HepG2 (cell line): ENCODE results near the gene KLHDC4. TPM values are rescaled to one million over a fixed set of nuclear protein-coding genes. Genes with fewer than 3 reads are reported as not detected.

Experiments
- ETV5 ChIP-seq: IDR thresholded peaks from 2 replicates; pipeline ENCODE4 v1.6.1; 2018; ENCODE audit warnings: missing biosample characterization, missing genetic modification reagents, inconsistent platforms, borderline replicate concordance
- FOXA3 ChIP-seq: IDR thresholded peaks from 2 replicates; pipeline ENCODE4 v1.6.1; 2016; ENCODE audit warnings: missing genetic modification reagents, missing compliant biosample characterization
- HHEX ChIP-seq: IDR thresholded peaks from 2 replicates; pipeline ENCODE4 v1.6.1; 2016; ENCODE audit warnings: control low read depth
- HNRNPUL1 ChIP-seq: fragments of 200-400 bp; formaldehyde crosslinking; IDR thresholded peaks from 2 replicates; pipeline ENCODE4 v1.6.1; 2017; ENCODE audit warnings: low read depth, mild to moderate bottlenecking, low read length, moderate library complexity
- MAZ ChIP-seq, 2 experiments: sonication (generic) in 1 of 2; formaldehyde crosslinking in 1 of 2; IDR thresholded peaks; 2 replicates each; pipeline versions ENCODE4 v1.5.0 to v1.6.1; 2012 to 2020; ENCODE audit warnings: low read depth in 2 of 2, mild to moderate bottlenecking in 2 of 2, borderline replicate concordance in 1 of 2, improper control_type of control experiment in 1 of 2, low read length in 1 of 2, missing genetic modification reagents in 1 of 2, moderate library complexity in 1 of 2
- MIER3 ChIP-seq: IDR thresholded peaks from 2 replicates; pipeline ENCODE4 v1.6.1; 2016; ENCODE audit warnings: missing compliant biosample characterization, borderline replicate concordance
- NR2C2 ChIP-seq: sonication (generic); formaldehyde crosslinking; IDR thresholded peaks from 2 replicates; pipeline ENCODE4 v1.4.0; 2020; ENCODE audit warnings: missing genetic modification reagents, mild to moderate bottlenecking, moderate library complexity, borderline replicate concordance
- RXRA ChIP-seq: sonication (generic); formaldehyde crosslinking; IDR thresholded peaks from 2 replicates; pipeline ENCODE4 v1.5.1; 2020; ENCODE audit warnings: missing genetic modification reagents
- RXRB ChIP-seq: IDR thresholded peaks from 2 replicates; pipeline ENCODE4 v1.6.1; 2016; ENCODE audit warnings: borderline replicate concordance, missing genetic modification reagents, missing compliant biosample characterization
- SAP130 ChIP-seq: IDR thresholded peaks from 2 replicates; pipeline ENCODE4 v1.6.1; 2016; ENCODE audit warnings: low read depth
- ZKSCAN8 ChIP-seq: IDR thresholded peaks from 2 replicates; pipeline ENCODE4 v1.6.1; 2016; ENCODE audit warnings: borderline replicate concordance, missing genetic modification reagents, missing compliant biosample characterization
- ZNF24 ChIP-seq: fragments of 450-650 bp; IDR thresholded peaks from 2 replicates; pipeline ENCODE4 v1.6.1; 2017; ENCODE audit warnings: antibody characterized with exemption, mild to moderate bottlenecking
- ZNF496 ChIP-seq: sonication (generic); formaldehyde crosslinking; IDR thresholded peaks from 2 replicates; pipeline ENCODE4 v1.8.1; 2023; ENCODE audit warnings: mild to moderate bottlenecking, moderate library complexity, missing genetic modification reagents; ENCODE audit not compliant: insufficient replicate concordance
- ZNF510 ChIP-seq: sonication (generic); formaldehyde crosslinking; IDR thresholded peaks from 2 replicates; pipeline ENCODE4 v1.4.0; 2020; ENCODE audit warnings: low read depth, mild to moderate bottlenecking, missing genetic modification reagents
- ZNF775 ChIP-seq: sonication (generic); formaldehyde crosslinking; IDR thresholded peaks from 2 replicates; pipeline ENCODE4 v1.4.0; 2020; ENCODE audit warnings: missing genetic modification reagents, mild to moderate bottlenecking, moderate library complexity, borderline replicate concordance
- polyA plus RNA-seq, 8 experiments: library from polyadenylated mRNA; depleted of rRNA in 3 of 8; stranded (reverse) in 7 of 8; unstranded in 1 of 8; fragments of >200 nt; fragmentation: Illumina TruSeq in 4 of 8; extraction: Trizol in 4 of 8; gene quantifications; 2 replicates each; pipeline versions ENCODE4 v1.2.1 to v1.2.3, GENCODE V29; 2011 to 2016; ENCODE audit warnings: low read depth in 4 of 8, missing spikeins in 1 of 8, mixed read lengths in 1 of 8; ENCODE audit not compliant: insufficient read depth in 1 of 8
- total RNA-seq, 5 experiments: library from RNA; depleted of rRNA; stranded (reverse); fragments of >200 nt; fragmentation: Illumina TruSeq; extraction: Trizol; gene quantifications; 2 replicates each; pipeline ENCODE4 v1.2.3, GENCODE V29; 2016; ENCODE audit warnings: low read depth in 1 of 5
- TF ChIP-seq, protein P1 (sequence below): sonication (generic); formaldehyde crosslinking; IDR thresholded peaks from 2 replicates; pipeline ENCODE4 v1.5.0; 2020; ENCODE audit warnings: mild to moderate bottlenecking, missing genetic modification reagents, borderline replicate concordance
- TF ChIP-seq, protein P2 (sequence below): sonication (generic); formaldehyde crosslinking; IDR thresholded peaks from 2 replicates; pipeline ENCODE4 v1.5.1; 2020; ENCODE audit warnings: mild to moderate bottlenecking, missing genetic modification reagents, moderate library complexity
- TF ChIP-seq, protein P3 (sequence below): sonication (generic); formaldehyde crosslinking; IDR thresholded peaks from 2 replicates; pipeline ENCODE4 v1.8.1; 2022; ENCODE audit warnings: mild to moderate bottlenecking, missing genetic modification reagents
- TF ChIP-seq, protein P4 (sequence below): sonication (generic); formaldehyde crosslinking; conservative IDR thresholded peaks from 2 replicates; pipeline ENCODE4 v1.4.0; 2020; ENCODE audit warnings: mild to moderate bottlenecking, missing genetic modification reagents, moderate library complexity
- TF ChIP-seq, protein P5 (sequence below): sonication (generic); formaldehyde crosslinking; IDR thresholded peaks from 2 replicates; pipeline ENCODE4 v1.5.0; 2020; ENCODE audit warnings: mild to moderate bottlenecking, low read depth, missing genetic modification reagents, borderline replicate concordance

Gene KLHDC4
- total and polyA plus RNA-seq, 2 of the 13 experiments (the other 11 are each of a cell fraction or from before 2014, with no cell fraction given), result 18.7 to 31.8 TPM

DNA sequence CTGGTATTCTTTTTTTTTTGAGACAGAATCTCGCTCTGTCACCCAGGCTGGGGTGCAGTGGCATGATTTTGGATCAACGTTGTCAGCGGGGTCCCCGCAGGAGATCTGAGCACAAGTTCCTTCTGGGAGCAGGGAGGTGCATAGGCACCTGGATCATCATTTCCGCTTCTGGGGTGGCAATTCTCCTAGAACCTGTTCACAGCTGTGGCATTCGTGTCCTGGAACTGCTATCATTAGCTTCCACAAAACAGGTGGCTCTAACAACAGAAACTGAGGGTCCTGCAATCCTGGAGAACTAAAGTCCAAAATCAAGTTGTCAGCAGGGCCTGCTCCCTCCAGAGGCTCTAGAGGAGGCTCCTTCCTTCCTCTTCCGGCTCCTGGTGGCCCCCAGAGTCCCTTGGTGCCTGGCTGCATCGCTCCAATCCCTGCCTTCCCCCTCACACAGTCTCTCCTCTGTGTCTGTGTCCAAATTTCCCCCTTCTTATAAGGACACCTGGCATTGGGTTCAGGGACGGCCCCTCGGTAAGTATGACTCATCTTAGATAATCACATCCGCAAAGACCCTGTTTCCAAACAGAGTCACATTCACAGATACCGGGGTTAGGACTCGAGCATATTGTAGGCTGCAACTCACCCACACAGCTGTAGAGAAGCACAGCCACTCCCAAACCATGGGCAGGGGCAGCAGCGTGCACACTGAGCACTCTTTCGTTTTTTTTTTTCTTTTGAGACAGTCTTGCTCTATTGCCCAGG lies 43.5 kb upstream of the KLHDC4 start (continued):
- TF ChIP-seq, protein P1, sequence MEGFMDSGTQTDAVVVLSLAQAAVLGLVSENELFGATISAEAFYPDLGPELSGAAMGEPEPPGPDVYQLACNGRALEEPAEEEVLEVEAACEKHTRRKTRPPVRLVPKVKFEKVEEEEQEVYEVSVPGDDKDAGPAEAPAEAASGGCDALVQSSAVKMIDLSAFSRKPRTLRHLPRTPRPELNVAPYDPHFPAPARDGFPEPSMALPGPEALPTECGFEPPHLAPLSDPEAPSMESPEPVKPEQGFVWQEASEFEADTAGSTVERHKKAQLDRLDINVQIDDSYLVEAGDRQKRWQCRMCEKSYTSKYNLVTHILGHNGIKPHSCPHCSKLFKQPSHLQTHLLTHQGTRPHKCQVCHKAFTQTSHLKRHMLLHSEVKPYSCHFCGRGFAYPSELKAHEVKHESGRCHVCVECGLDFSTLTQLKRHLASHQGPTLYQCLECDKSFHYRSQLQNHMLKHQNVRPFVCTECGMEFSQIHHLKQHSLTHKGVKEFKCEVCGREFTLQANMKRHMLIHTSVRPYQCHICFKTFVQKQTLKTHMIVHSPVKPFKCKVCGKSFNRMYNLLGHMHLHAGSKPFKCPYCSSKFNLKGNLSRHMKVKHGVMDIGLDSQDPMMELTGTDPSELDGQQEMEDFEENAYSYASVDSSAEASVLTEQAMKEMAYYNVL (CRISPR knock-in tag), result no peak
- TF ChIP-seq FOXA3 (CRISPR knock-in tag), result peak; percentile 54
- no peak for TF ChIP-seq MAZ (IDR thresholded peaks at IDR 0.05; ENCODE audit: borderline replicate concordance, low read depth, low read length)
- 0 out of 2 replicates have a peak, but pooled peaks have one; percentile 31 for TF ChIP-seq MAZ (CRISPR knock-in tag; IDR thresholded peaks at IDR 0.05; ENCODE audit: low read depth)
- TF ChIP-seq, protein P2, sequence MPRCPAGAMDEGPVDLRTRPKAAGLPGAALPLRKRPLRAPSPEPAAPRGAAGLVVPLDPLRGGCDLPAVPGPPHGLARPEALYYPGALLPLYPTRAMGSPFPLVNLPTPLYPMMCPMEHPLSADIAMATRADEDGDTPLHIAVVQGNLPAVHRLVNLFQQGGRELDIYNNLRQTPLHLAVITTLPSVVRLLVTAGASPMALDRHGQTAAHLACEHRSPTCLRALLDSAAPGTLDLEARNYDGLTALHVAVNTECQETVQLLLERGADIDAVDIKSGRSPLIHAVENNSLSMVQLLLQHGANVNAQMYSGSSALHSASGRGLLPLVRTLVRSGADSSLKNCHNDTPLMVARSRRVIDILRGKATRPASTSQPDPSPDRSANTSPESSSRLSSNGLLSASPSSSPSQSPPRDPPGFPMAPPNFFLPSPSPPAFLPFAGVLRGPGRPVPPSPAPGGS (CRISPR knock-in tag), result 0 out of 2 replicates have a peak, but pooled peaks have one; percentile 47
- no peak for TF ChIP-seq HNRNPUL1
- TF ChIP-seq MIER3 (CRISPR knock-in tag), result no peak
- TF ChIP-seq, protein P3, sequence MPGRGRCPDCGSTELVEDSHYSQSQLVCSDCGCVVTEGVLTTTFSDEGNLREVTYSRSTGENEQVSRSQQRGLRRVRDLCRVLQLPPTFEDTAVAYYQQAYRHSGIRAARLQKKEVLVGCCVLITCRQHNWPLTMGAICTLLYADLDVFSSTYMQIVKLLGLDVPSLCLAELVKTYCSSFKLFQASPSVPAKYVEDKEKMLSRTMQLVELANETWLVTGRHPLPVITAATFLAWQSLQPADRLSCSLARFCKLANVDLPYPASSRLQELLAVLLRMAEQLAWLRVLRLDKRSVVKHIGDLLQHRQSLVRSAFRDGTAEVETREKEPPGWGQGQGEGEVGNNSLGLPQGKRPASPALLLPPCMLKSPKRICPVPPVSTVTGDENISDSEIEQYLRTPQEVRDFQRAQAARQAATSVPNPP, result no peak
- TF ChIP-seq SAP130 (CRISPR knock-in tag), result peak; percentile 76
- TF ChIP-seq NR2C2 (CRISPR knock-in tag), result peak; percentile 47; the same call in 1 of the 2 replicates
- TF ChIP-seq HHEX (CRISPR knock-in tag), result no peak
- TF ChIP-seq RXRA (CRISPR knock-in tag), result peak; percentile 42; the same call in 1 of the 2 replicates
- TF ChIP-seq ZNF775, result 0 out of 2 replicates have a peak, but pooled peaks have one; percentile 31
- no peak for TF ChIP-seq ZNF496 (CRISPR knock-in tag)
- TF ChIP-seq ZKSCAN8, result 0 out of 2 replicates have a peak, but pooled peaks have one; percentile 35
- peak; percentile 81 for TF ChIP-seq ETV5 (CRISPR knock-in tag)
- TF ChIP-seq, protein P4, sequence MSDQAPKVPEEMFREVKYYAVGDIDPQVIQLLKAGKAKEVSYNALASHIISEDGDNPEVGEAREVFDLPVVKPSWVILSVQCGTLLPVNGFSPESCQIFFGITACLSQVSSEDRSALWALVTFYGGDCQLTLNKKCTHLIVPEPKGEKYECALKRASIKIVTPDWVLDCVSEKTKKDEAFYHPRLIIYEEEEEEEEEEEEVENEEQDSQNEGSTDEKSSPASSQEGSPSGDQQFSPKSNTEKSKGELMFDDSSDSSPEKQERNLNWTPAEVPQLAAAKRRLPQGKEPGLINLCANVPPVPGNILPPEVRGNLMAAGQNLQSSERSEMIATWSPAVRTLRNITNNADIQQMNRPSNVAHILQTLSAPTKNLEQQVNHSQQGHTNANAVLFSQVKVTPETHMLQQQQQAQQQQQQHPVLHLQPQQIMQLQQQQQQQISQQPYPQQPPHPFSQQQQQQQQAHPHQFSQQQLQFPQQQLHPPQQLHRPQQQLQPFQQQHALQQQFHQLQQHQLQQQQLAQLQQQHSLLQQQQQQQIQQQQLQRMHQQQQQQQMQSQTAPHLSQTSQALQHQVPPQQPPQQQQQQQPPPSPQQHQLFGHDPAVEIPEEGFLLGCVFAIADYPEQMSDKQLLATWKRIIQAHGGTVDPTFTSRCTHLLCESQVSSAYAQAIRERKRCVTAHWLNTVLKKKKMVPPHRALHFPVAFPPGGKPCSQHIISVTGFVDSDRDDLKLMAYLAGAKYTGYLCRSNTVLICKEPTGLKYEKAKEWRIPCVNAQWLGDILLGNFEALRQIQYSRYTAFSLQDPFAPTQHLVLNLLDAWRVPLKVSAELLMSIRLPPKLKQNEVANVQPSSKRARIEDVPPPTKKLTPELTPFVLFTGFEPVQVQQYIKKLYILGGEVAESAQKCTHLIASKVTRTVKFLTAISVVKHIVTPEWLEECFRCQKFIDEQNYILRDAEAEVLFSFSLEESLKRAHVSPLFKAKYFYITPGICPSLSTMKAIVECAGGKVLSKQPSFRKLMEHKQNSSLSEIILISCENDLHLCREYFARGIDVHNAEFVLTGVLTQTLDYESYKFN (CRISPR knock-in tag), result peak; percentile 74
- TF ChIP-seq RXRB (CRISPR knock-in tag), result peak; percentile 72
- TF ChIP-seq, protein P5, sequence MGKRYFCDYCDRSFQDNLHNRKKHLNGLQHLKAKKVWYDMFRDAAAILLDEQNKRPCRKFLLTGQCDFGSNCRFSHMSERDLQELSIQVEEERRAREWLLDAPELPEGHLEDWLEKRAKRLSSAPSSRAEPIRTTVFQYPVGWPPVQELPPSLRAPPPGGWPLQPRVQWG, result no peak
- TF ChIP-seq ZNF24, result no peak
- 0 out of 2 replicates have a peak, but pooled peaks have one; percentile 49 for TF ChIP-seq ZNF510 (CRISPR knock-in tag)
